Rectal smooth muscle tissue (tissue), 1 donor: Measurements from ENCODE around the gene SYMPK.

Experiments used
- H3K27ac ChIP-seq: one replicate; pipeline ENCODE4 v1.7.0; 2013; ENCODE audit warnings: low read depth, low read length, inconsistent platforms
- H3K27me3 ChIP-seq: one replicate; pipeline ENCODE4 v1.7.0; 2013; ENCODE audit warnings: low read length; ENCODE audit not compliant: control insufficient read depth, insufficient read depth
- H3K36me3 ChIP-seq: one replicate; pipeline ENCODE4 v1.7.0; 2013; ENCODE audit warnings: low read length; ENCODE audit not compliant: control insufficient read depth, insufficient read depth
- H3K4me1 ChIP-seq: one replicate; pipeline ENCODE4 v1.7.0; 2013; ENCODE audit warnings: low read length; ENCODE audit not compliant: control insufficient read depth, insufficient read depth
- H3K4me3 ChIP-seq: one replicate; pipeline ENCODE4 v1.7.0; 2013; ENCODE audit warnings: low read length
- H3K9ac ChIP-seq: one replicate; pipeline ENCODE4 v1.7.0; 2013; ENCODE audit warnings: low read length

Gene SYMPK

GRCh38 chr19:45883586-45883880 lies 20.6 kb upstream of the SYMPK start:
- H3K36me3 ChIP-seq = peaks cover 10% of the 10 kb centered on the region
- H3K4me3 ChIP-seq = peak overlapping the region; percentile 29
- H3K9ac ChIP-seq = no peak overlapping the region
- H3K27ac ChIP-seq = no peak overlapping the region
- H3K27me3 ChIP-seq = no peaks in the 10 kb centered on the region
- H3K4me1 ChIP-seq = peaks cover 19% of the 10 kb centered on the region

- Histone ChIP-seq H3K4me3 (peak overlapping the region; percentile 68), H3K27me3 (no peaks in the 10 kb centered on the region), H3K4me1 (peaks cover 19% of the 10 kb centered on the region), H3K27ac (no peak overlapping the region), H3K36me3 (peaks cover 10% of the 10 kb centered on the region), H3K9ac (no peak overlapping the region)
Measured at GRCh38 chr19:45882652-45883585, 20.0 kb upstream of the SYMPK start.

- Histone ChIP-seq H3K36me3 (peaks cover 10% of the 10 kb centered on the region), H3K27me3 (peaks cover 1% of the 10 kb centered on the region), H3K27ac (no peak overlapping the region), H3K4me1 (peaks cover 17% of the 10 kb centered on the region), H3K4me3 (peak overlapping the region; percentile 68), H3K9ac (no peak overlapping the region)
Measured at GRCh38 chr19:45881909-45882528, 19.1 kb upstream of the SYMPK start.

DNA sequence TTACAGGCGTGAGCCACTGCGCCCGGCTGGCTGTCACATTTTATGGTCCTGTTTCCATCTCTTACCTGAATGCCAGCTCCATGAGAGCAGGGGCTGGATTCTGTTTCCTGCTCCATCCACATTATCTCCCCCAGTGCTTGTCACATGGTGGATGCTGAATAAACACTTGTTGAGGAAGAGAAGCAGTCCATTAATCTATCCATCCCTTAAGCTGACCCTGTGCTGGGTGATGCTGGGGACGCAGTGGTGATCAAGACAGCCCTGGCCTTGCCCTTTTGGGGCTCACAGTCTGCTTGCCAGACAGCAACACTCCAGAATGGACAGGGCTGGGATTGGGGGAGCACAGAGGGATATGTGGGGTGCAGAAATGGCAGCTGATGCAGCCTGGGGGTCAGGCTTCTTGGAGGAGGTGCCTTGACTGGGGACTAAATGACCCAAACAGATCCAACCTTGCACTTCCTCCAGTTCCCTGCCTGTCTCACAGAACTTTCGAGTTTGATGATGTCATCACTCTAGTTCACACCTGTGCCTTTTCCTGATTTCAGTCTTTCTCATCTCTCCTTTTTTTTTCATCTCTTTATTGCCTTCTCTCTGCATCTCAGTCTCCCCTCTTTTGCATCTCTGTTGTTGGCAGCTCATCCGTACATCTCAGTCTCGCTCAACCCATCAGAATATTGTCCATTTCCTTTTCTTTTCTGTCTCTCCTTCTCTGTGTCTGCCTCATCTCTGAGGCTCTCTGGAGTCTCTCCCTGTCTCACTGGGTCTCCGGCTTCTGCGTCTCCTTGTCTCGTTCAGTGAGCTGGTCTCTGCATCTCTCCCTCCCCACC lies 18.3 kb upstream of the SYMPK start:
- Histone ChIP-seq H3K9ac (no peak overlapping the region), H3K27me3 (peaks cover 3% of the 10 kb centered on the region), H3K4me1 (peaks cover 15% of the 10 kb centered on the region), H3K36me3 (peaks cover 10% of the 10 kb centered on the region), H3K27ac (no peak overlapping the region), H3K4me3 (no peak overlapping the region)

DNA sequence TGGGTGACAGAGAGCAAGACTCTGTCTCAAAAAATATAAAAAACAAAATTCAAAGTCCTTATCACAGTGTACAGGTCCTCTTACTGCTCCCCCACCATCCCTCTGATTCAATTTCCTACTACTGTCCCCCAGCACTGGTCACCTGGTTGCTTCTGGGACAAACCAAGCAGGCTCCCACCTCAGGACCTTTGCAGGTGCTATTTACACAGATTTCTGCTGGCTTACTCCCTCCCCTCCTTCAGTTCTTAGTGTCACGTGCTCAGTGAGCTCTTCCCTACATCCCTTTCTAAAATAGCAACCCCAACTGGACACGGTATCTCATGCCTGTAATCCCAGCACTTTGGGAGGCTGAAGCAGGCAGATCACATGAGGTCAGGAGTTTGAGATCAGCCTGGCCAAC lies 17.0 kb upstream of the SYMPK start:
- Histone ChIP-seq H3K9ac (no peak overlapping the region), H3K4me1 (peaks cover 13% of the 10 kb centered on the region), H3K4me3 (no peak overlapping the region), H3K27me3 (peaks cover 3% of the 10 kb centered on the region), H3K36me3 (peaks cover 10% of the 10 kb centered on the region), H3K27ac (no peak overlapping the region)

GRCh38 chr19:45879055-45879454 lies 16.1 kb upstream of the SYMPK start:
- no peak overlapping the region for H3K9ac ChIP-seq
- peaks cover 10% of the 10 kb centered on the region for H3K4me1 ChIP-seq
- H3K36me3 ChIP-seq = peaks cover 5% of the 10 kb centered on the region
- H3K27me3 ChIP-seq = peaks cover 3% of the 10 kb centered on the region
- no peak overlapping the region for H3K4me3 ChIP-seq
- no peak overlapping the region for H3K27ac ChIP-seq

DNA sequence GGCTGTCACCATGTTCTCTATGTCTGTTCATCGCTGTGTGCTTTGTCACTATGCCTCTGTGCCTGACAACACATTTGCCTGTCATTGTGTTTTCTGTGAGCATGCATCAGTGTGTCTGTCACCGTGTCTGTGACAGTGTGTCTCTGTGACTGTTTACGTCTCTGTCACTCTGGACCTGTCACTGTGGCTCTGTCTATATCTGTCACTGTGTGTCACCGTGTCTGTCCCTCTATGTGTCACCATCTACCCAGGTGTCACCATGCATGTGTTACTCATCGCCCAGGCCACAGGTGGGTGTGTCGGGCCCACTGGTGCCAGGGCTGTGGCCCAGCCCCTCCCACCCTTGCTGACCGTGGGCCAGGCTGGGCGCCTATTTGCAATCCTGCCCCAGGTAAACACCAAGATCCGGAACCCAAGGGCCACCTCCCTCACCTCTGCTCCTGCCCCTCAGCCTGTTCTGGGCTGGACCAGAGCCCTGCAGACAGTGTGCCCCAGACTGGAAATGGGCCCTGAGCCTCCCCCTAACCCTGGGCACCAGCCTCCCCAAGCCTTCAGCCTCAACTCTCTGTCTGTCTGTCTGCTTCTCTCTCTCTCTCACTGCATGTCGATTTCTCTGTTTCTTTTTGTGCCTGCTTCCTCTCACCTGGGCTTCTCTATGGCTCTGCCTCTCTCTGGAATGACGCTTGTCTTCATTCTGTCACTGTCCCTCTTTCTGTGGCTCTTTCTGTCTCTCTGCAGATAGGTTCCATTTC lies 15.3 kb upstream of the SYMPK start:
- Histone ChIP-seq H3K4me3 (no peak overlapping the region), H3K36me3 (no peaks in the 10 kb centered on the region), H3K27me3 (peaks cover 3% of the 10 kb centered on the region), H3K9ac (no peak overlapping the region), H3K4me1 (peaks cover 5% of the 10 kb centered on the region), H3K27ac (no peak overlapping the region)

- H3K27me3 ChIP-seq = peaks cover 3% of the 10 kb centered on the region
- no peak overlapping the region for H3K4me3 ChIP-seq
- no peaks in the 10 kb centered on the region for H3K36me3 ChIP-seq
- no peaks in the 10 kb centered on the region for H3K4me1 ChIP-seq
- H3K27ac ChIP-seq = peak overlapping the region; percentile 51
- H3K9ac ChIP-seq = no peak overlapping the region
Measured at GRCh38 chr19:45876411-45877197, 13.7 kb upstream of the SYMPK start.

DNA sequence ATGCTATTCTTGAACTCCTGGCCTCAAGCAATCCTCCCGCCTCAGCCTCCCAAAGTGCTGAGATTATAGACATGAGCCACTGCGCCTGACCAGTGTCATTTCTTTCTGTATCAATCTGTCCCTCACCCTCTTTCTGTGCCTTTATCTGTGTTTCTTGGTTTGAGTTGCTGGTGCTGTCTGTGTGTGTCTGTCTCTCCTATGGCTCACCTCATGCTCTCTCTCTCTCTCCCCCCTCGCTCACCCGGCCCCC lies 13.1 kb upstream of the SYMPK start:
- Histone ChIP-seq H3K36me3 (no peaks in the 10 kb centered on the region), H3K27me3 (peaks cover 3% of the 10 kb centered on the region), H3K27ac (no peak overlapping the region), H3K4me1 (no peaks in the 10 kb centered on the region), H3K9ac (no peak overlapping the region), H3K4me3 (no peak overlapping the region)

GRCh38 chr19:45874620-45874966 lies 11.6 kb upstream of the SYMPK start:
- no peak overlapping the region for H3K9ac ChIP-seq
- no peaks in the 10 kb centered on the region for H3K4me1 ChIP-seq
- H3K27ac ChIP-seq = no peak overlapping the region
- no peak overlapping the region for H3K4me3 ChIP-seq
- H3K36me3 ChIP-seq = no peaks in the 10 kb centered on the region
- H3K27me3 ChIP-seq = peaks cover 3% of the 10 kb centered on the region

DNA sequence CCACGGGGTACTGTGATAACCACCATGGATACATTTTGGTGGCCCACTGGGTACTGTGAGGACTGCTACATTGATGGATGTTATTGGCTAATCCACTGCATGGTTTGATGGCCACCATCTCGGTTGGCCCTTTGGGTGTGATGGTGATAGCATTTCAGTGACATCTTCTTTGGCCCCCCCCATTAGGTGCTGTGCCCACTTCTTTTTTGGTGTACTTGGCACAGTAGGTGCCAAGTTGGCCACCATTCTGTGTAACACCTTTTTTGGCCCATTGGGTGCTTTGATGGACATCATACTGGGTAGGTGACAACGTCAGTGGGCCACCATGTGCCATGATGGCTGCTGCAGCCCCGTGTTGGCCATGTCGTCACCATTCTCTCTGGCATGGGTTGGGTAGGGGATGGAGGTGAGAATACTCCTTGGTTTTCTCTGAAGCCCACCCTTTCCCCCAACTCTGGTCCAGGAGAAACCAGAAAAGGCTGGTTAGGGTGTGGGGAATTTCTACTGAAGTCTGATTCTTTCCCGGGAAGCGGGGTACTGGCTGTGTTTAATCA lies 10.3 kb upstream of the SYMPK start:
- Histone ChIP-seq H3K4me1 (no peaks in the 10 kb centered on the region), H3K36me3 (no peaks in the 10 kb centered on the region), H3K4me3 (no peak overlapping the region), H3K27me3 (peaks cover 3% of the 10 kb centered on the region), H3K27ac (no peak overlapping the region), H3K9ac (no peak overlapping the region)
